Epithelial cell of esophagus (primary cell): ENCODE data around the gene OPRD1.

ENCODE experiments used
- DNase-seq: peaks from one replicate; pipeline ENCODE4 v3.0.0; 2010; ENCODE audit warnings: low read depth
- H3K4me3 ChIP-seq: 2 replicates; pipeline ENCODE4 v1.5.1; 2011; ENCODE audit warnings: mild to moderate bottlenecking, low read length, control low read depth
- CTCF ChIP-seq: IDR thresholded peaks from 2 replicates; pipeline ENCODE4 v1.5.1; 2011; ENCODE audit warnings: low read depth, mild to moderate bottlenecking, low read length, control low read depth, inconsistent platforms; ENCODE audit not compliant: insufficient read depth; ENCODE audit errors: missing control alignments

Gene OPRD1

GRCh38 chr1:28893403-28894102 lies 81.6 kb downstream of the OPRD1 start:
- peak; percentile 38 for TF ChIP-seq CTCF
- no peak overlapping the region for H3K4me3 ChIP-seq
- peak; percentile 27 for DNase-seq

- no peak for DNase-seq
- no peak overlapping the region for H3K4me3 ChIP-seq
- TF ChIP-seq CTCF: no peak
Observed at GRCh38 chr1:28894785-28895184, 82.8 kb downstream of the OPRD1 start.

GRCh38 chr1:28895896-28896608 lies 84.1 kb downstream of the OPRD1 start:
- TF ChIP-seq CTCF: no peak
- no peak overlapping the region for H3K4me3 ChIP-seq
- no peak for DNase-seq

- H3K4me3 ChIP-seq: no peak overlapping the region
- TF ChIP-seq CTCF: no peak
- no peak for DNase-seq
Observed at GRCh38 chr1:28896609-28896986, 84.6 kb downstream of the OPRD1 start.

GRCh38 chr1:28897789-28898188 lies 85.8 kb downstream of the OPRD1 start:
- TF ChIP-seq CTCF: no peak
- H3K4me3 ChIP-seq: no peak overlapping the region
- no peak for DNase-seq

GRCh38 chr1:28898405-28898881 lies 86.5 kb downstream of the OPRD1 start:
- no peak overlapping the region for H3K4me3 ChIP-seq
- TF ChIP-seq CTCF: no peak
- DNase-seq: no peak
